Measurements from ENCODE around the gene VCAN.

VCAN gene

GRCh38 chr5:83487155-83487554, 15.6 kb downstream of the VCAN start:
- TF ChIP-seq, protein P1, sequence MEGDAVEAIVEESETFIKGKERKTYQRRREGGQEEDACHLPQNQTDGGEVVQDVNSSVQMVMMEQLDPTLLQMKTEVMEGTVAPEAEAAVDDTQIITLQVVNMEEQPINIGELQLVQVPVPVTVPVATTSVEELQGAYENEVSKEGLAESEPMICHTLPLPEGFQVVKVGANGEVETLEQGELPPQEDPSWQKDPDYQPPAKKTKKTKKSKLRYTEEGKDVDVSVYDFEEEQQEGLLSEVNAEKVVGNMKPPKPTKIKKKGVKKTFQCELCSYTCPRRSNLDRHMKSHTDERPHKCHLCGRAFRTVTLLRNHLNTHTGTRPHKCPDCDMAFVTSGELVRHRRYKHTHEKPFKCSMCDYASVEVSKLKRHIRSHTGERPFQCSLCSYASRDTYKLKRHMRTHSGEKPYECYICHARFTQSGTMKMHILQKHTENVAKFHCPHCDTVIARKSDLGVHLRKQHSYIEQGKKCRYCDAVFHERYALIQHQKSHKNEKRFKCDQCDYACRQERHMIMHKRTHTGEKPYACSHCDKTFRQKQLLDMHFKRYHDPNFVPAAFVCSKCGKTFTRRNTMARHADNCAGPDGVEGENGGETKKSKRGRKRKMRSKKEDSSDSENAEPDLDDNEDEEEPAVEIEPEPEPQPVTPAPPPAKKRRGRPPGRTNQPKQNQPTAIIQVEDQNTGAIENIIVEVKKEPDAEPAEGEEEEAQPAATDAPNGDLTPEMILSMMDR (IDR thresholded peaks at IDR 0.05; ENCODE audit: poor library complexity, severe bottlenecking): no peak
- no peaks in the 10 kb centered on the region for H3K36me3 ChIP-seq (ENCODE audit: low read depth)

GRCh38 chr5:83488271-83488670, 16.7 kb downstream of the VCAN start:
- no peaks in the 10 kb centered on the region for H3K9me3 ChIP-seq (ENCODE audit: severe bottlenecking)
- H3K27ac ChIP-seq (ENCODE audit: poor library complexity, severe bottlenecking): no peak overlapping the region
- H3K4me3 ChIP-seq (ENCODE audit: severe bottlenecking): no peak overlapping the region
- no peaks in the 10 kb centered on the region for H3K4me1 ChIP-seq (ENCODE audit: insufficient read depth, poor library complexity, severe bottlenecking)
- TF ChIP-seq, protein P1 (IDR thresholded peaks at IDR 0.05; ENCODE audit: poor library complexity, severe bottlenecking): no peak
- ATAC-seq (ENCODE audit: low read depth) (no peak), DNase-seq (ENCODE audit: low spot score) (no peak)
- no peaks in the 10 kb centered on the region for H3K27me3 ChIP-seq (ENCODE audit: insufficient read depth, poor library complexity, severe bottlenecking)
- H3K36me3 ChIP-seq (ENCODE audit: low read depth): no peaks in the 10 kb centered on the region

More at GRCh38 chr5:83487155-83487554, 15.6 kb downstream of the VCAN start:
- DNase-seq (ENCODE audit: low spot score): no peak
- no peak for ATAC-seq (ENCODE audit: low read depth)
- Histone ChIP-seq H3K9me3 (ENCODE audit: severe bottlenecking) (no peaks in the 10 kb centered on the region), H3K4me3 (ENCODE audit: severe bottlenecking) (no peak overlapping the region), H3K4me1 (ENCODE audit: insufficient read depth, poor library complexity, severe bottlenecking) (no peaks in the 10 kb centered on the region), H3K27ac (ENCODE audit: poor library complexity, severe bottlenecking) (no peak overlapping the region), H3K27me3 (ENCODE audit: insufficient read depth, poor library complexity, severe bottlenecking) (no peaks in the 10 kb centered on the region)

GRCh38 chr5:83488821-83489220, 17.3 kb downstream of the VCAN start:
- no peak overlapping the region for H3K4me3 ChIP-seq (ENCODE audit: severe bottlenecking)
- no peak overlapping the region for H3K27ac ChIP-seq (ENCODE audit: poor library complexity, severe bottlenecking)
- DNase-seq (ENCODE audit: low spot score) (no peak), ATAC-seq (ENCODE audit: low read depth) (no peak)
- TF ChIP-seq, protein P1 (IDR thresholded peaks at IDR 0.05; ENCODE audit: poor library complexity, severe bottlenecking): no peak
- no peaks in the 10 kb centered on the region for H3K9me3 ChIP-seq (ENCODE audit: severe bottlenecking)
- H3K36me3 ChIP-seq (ENCODE audit: low read depth): no peaks in the 10 kb centered on the region
- no peaks in the 10 kb centered on the region for H3K4me1 ChIP-seq (ENCODE audit: insufficient read depth, poor library complexity, severe bottlenecking)
- no peaks in the 10 kb centered on the region for H3K27me3 ChIP-seq (ENCODE audit: insufficient read depth, poor library complexity, severe bottlenecking)

- Histone ChIP-seq H3K4me3 (ENCODE audit: severe bottlenecking) (no peak overlapping the region), H3K27me3 (ENCODE audit: insufficient read depth, poor library complexity, severe bottlenecking) (no peaks in the 10 kb centered on the region), H3K27ac (ENCODE audit: poor library complexity, severe bottlenecking) (no peak overlapping the region), H3K36me3 (ENCODE audit: low read depth) (no peaks in the 10 kb centered on the region), H3K4me1 (ENCODE audit: insufficient read depth, poor library complexity, severe bottlenecking) (no peaks in the 10 kb centered on the region), H3K9me3 (ENCODE audit: severe bottlenecking) (no peaks in the 10 kb centered on the region)
- no peak for ATAC-seq (ENCODE audit: low read depth)
- TF ChIP-seq, protein P1 (IDR thresholded peaks at IDR 0.05; ENCODE audit: poor library complexity, severe bottlenecking): no peak
- no peak for DNase-seq (ENCODE audit: low spot score)
Observed at GRCh38 chr5:83490203-83490602, 18.7 kb downstream of the VCAN start.

DNA sequence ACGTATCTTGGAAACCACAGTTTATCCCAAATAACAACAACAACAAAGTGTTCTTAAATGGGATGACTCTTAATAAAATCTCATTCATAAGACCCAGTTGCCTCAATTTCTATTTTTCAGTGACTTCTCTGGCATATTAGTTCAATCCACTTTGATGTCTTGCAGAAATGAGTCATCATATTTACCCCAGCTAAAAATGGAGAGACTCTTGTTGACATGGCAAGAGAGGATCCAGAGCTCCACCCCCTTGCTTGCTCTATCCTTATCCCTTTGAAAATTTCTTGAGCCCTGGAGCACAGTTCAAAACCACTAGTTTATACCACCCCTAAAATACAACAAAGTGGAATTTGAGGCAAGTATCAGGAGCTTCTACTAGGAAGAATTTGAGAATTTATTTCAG, 20.8 kb downstream of the VCAN start:
- Histone ChIP-seq H3K27me3 (ENCODE audit: insufficient read depth, poor library complexity, severe bottlenecking) (no peaks in the 10 kb centered on the region), H3K27ac (ENCODE audit: poor library complexity, severe bottlenecking) (no peak overlapping the region), H3K36me3 (ENCODE audit: low read depth) (no peaks in the 10 kb centered on the region), H3K4me1 (ENCODE audit: insufficient read depth, poor library complexity, severe bottlenecking) (peaks cover 5% of the 10 kb centered on the region), H3K4me3 (ENCODE audit: severe bottlenecking) (no peak overlapping the region), H3K9me3 (ENCODE audit: severe bottlenecking) (no peaks in the 10 kb centered on the region)
- no peak for ATAC-seq (ENCODE audit: low read depth)
- TF ChIP-seq, protein P1 (IDR thresholded peaks at IDR 0.05; ENCODE audit: poor library complexity, severe bottlenecking): no peak
- DNase-seq (ENCODE audit: low spot score): no peak
